ENCODE measurements around the gene SPINK5. TPM values are rescaled to one million over a fixed set of nuclear protein-coding genes. Genes with fewer than 3 reads are reported as not detected.

The SPINK5 gene
- total RNA-seq, 4 donors from 2014 or later = 0.39 to 1.3 (median 0.97) TPM

DNA sequence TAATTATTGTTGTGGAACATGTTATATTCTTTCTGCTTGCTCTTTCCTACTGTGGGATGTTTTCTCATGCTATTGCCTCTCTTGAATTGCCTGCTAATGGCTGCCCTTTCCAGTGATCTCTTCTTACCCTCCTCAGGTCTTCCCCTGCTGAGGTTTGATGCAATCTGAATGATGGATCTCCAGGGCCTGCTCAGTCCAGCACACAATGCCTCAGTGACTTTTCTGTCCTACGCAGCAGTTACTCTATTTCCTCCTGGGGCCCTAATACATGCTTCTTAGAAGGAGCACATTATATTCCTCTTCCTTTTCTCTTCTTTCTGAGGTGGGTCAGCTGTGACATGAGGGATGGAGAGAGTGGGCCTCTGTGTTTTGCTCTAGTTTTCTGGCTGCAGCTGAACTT is 104.5 kb downstream of the SPINK5 start, which contains the start of gene SPINK14:
TSS of gene SPINK14 (plus strand) at position 301 of the 400 bp plus-strand sequence. CDS start 1,187 bp downstream, outside the sequence.
- H3K36me3 ChIP-seq = no peaks in the 10 kb centered on the region
- no peak for DNase-seq (ENCODE audit: low spot score in 2 of 2)
- no peaks in the 10 kb centered on the region for H3K4me1 ChIP-seq
- H3K9me3 ChIP-seq = no peaks in the 10 kb centered on the region
- 80 to 97% methylated on average over 1 of the region's 1 CpG for WGBS, 2 donors
- no peak within 1 kb of the TSS for H3K4me3 ChIP-seq
- TF ChIP-seq, protein P1, sequence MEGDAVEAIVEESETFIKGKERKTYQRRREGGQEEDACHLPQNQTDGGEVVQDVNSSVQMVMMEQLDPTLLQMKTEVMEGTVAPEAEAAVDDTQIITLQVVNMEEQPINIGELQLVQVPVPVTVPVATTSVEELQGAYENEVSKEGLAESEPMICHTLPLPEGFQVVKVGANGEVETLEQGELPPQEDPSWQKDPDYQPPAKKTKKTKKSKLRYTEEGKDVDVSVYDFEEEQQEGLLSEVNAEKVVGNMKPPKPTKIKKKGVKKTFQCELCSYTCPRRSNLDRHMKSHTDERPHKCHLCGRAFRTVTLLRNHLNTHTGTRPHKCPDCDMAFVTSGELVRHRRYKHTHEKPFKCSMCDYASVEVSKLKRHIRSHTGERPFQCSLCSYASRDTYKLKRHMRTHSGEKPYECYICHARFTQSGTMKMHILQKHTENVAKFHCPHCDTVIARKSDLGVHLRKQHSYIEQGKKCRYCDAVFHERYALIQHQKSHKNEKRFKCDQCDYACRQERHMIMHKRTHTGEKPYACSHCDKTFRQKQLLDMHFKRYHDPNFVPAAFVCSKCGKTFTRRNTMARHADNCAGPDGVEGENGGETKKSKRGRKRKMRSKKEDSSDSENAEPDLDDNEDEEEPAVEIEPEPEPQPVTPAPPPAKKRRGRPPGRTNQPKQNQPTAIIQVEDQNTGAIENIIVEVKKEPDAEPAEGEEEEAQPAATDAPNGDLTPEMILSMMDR (IDR thresholded peaks at IDR 0.05) = no peak
- TF ChIP-seq EP300 (IDR thresholded peaks at IDR 0.05) (no peak), POLR2A (IDR thresholded peaks at IDR 0.05) (no peak)
- H3K27me3 ChIP-seq = no peaks in the 10 kb centered on the region
- H3K27ac ChIP-seq = no peak within 1 kb of the TSS

DNA sequence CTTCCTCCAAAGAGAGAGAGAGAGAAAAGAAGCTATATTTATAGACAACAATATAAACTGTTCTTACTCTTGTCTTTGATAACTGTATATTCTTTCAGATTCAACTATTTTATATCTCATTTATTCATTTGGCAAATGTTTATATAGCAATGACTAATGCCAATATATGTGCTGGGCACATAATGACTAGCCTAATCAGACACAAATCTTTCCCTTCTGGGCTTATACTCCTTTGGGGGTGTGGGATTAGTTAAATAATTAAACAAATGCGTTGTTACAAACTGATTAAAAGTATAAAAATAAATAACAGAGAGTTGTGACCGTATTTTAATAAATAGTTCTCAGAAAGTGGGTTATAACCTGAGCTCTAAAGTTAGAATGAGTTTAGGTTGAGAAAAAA is 108.6 kb downstream of the SPINK5 start:
- TF ChIP-seq, protein P1 (IDR thresholded peaks at IDR 0.05) = no peak
- TF ChIP-seq EP300 (IDR thresholded peaks at IDR 0.05) (no peak), POLR2A (IDR thresholded peaks at IDR 0.05) (no peak)
- H3K9me3 ChIP-seq = no peaks in the 10 kb centered on the region
- DNase-seq (ENCODE audit: low spot score in 2 of 2) = no peak
- no peaks in the 10 kb centered on the region for H3K27me3 ChIP-seq
- no peaks in the 10 kb centered on the region for H3K36me3 ChIP-seq
- 76 to 78% methylated on average over 2 of the region's 2 CpGs for WGBS, 2 donors
- no peak overlapping the region for H3K27ac ChIP-seq
- H3K4me3 ChIP-seq = no peak overlapping the region
- no peaks in the 10 kb centered on the region for H3K4me1 ChIP-seq

DNA sequence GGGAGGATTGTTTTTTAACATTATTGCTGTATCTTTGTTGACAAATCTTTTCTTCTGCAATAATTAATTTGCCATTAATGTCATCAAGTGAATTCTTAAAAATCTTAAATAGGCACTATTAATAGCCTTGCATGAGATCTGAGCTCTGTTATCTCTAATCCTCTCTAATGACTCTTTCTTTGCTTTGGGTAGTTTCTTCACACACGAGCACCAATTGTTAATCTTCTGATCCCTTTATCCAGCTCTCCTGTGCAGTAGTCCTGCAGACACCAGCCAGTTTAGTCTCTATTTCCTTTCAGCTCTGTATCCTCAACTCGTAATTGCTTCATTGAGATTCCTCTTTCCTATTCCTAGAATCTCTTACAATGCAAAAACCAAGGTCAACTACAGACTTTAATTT is 112.7 kb downstream of the SPINK5 start:
- no peaks in the 10 kb centered on the region for H3K9me3 ChIP-seq
- no peak overlapping the region for H3K27ac ChIP-seq
- no peaks in the 10 kb centered on the region for H3K4me1 ChIP-seq
- no peak for DNase-seq (ENCODE audit: low spot score in 2 of 2)
- H3K27me3 ChIP-seq = peaks cover 0 to 4% of the 10 kb centered on the region in 2 donors
- TF ChIP-seq, protein P1 (IDR thresholded peaks at IDR 0.05) = no peak
- no peak for TF ChIP-seq POLR2A (IDR thresholded peaks at IDR 0.05)
- no peak for TF ChIP-seq EP300 (IDR thresholded peaks at IDR 0.05)
- H3K4me3 ChIP-seq = no peak overlapping the region
- 40 to 51% methylated on average over 2 of the region's 2 CpGs for WGBS, 2 donors
- H3K36me3 ChIP-seq = no peaks in the 10 kb centered on the region

DNA sequence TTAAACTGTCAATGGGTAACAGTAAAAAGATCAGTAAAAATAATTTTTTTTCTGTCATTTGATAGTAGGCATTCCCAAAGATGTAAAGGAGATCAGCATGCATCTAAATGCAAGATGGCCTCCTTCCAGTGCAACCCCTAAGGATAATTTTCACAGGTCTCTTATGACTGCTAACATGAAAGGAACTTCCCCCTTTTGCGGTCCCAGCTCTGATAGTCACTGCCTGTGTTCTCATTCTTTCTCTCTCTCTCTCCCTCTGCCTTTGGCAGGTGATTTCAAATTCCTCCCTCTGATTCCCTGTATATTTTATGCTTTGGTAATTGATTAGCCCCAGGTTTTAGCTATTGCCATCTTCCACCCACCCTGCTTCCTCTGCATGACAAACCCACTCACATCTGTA is 113.4 kb downstream of the SPINK5 start:
- Histone ChIP-seq H3K36me3 (no peaks in the 10 kb centered on the region), H3K27me3 (peaks cover 0 to 4% of the 10 kb centered on the region in 2 donors), H3K4me3 (no peak overlapping the region), H3K4me1 (no peaks in the 10 kb centered on the region), H3K9me3 (no peaks in the 10 kb centered on the region), H3K27ac (no peak overlapping the region)
- 70 to 78% methylated on average over 1 of the region's 1 CpG for WGBS, 2 donors
- TF ChIP-seq POLR2A (IDR thresholded peaks at IDR 0.05) (no peak), EP300 (IDR thresholded peaks at IDR 0.05) (no peak)
- TF ChIP-seq, protein P1 (IDR thresholded peaks at IDR 0.05) = no peak
- no peak for DNase-seq (ENCODE audit: low spot score in 2 of 2)

DNA sequence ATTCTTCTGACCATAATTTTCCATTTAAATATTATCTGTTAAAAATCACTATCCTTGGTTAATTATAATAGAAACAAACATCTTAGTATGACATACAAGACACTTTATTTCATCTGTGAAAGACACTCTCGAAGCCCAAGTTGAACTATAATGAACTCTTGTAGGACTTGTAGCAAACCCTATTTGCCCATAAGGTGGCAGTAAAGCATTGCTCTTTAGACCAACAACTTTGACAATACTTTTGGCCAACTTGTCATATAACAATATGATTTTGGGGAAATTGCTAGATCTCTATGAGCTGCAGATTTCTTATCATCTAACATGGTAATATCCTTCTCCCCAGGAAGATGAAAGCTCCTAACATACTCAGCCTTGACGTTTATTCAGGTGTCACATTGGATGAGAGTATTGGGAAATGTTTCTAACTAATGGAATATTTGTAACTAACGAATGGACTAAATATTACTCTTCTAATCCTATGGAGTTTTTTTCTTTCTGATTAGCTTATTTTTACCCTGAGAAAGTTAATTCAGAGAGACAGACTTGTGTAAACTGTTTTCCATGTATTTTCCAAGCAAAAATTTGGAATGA is 115.5 kb downstream of the SPINK5 start:
- no peaks in the 10 kb centered on the region for H3K9me3 ChIP-seq
- no peak for DNase-seq (ENCODE audit: low spot score in 2 of 2)
- H3K36me3 ChIP-seq = no peaks in the 10 kb centered on the region
- H3K4me1 ChIP-seq = no peaks in the 10 kb centered on the region
- no peak overlapping the region for H3K4me3 ChIP-seq
- 36 to 37% methylated on average over 3 of the region's 3 CpGs for WGBS, 2 donors
- H3K27ac ChIP-seq = no peak overlapping the region
- TF ChIP-seq POLR2A (IDR thresholded peaks at IDR 0.05) = no peak
- TF ChIP-seq, protein P1 (IDR thresholded peaks at IDR 0.05) = peak; percentile 34 to 61 (median 55)
- peaks cover 0 to 4% of the 10 kb centered on the region in 2 donors for H3K27me3 ChIP-seq

Data from tibial nerve (tissue), 4 donors.